Fibroblast of mammary gland (primary cell): ENCODE results near the gene FERMT2.
A peak's percentile ranks its signal among the peaks of the same experiment; 100 is the strongest.

Experiments used
- DNase-seq: peaks from one replicate; pipeline ENCODE4 v3.0.0-alpha.2; 2010; ENCODE audit warnings: low read depth
- H3K4me3 ChIP-seq: 2 replicates; pipeline ENCODE4 v1.5.1; 2011; ENCODE audit warnings: low read depth, mild to moderate bottlenecking, low read length, moderate library complexity; ENCODE audit not compliant: control insufficient read depth
- TF ChIP-seq, protein P1 (sequence below): conservative IDR thresholded peaks from 2 replicates; pipeline ENCODE4 v1.5.1; 2011; ENCODE audit warnings: low read depth, low read length, inconsistent platforms; ENCODE audit not compliant: control insufficient read depth, insufficient read depth

FERMT2 gene

DNA sequence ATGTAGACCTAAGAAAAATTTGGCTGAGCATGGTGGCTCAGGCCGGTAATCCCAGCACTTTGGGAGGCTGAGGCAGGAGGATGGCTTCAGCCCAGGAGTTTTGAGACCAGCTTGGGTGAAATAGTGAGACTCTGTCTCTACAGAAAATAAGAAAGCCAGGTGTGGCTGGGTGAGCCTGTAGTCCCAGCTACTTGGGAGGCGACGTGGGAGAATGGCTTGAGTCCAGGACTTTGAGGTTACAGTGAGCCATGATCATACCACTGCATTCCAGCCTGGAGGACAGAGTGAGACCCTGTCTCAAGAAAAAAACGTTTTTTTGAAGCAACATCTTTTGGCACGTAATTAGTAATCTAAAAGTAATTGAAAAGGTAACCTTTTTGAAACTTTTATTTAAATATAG is 70.9 kb downstream of the FERMT2 start:
- DNase-seq = peak; percentile 79
- no peak overlapping the region for H3K4me3 ChIP-seq
- TF ChIP-seq, protein P1, sequence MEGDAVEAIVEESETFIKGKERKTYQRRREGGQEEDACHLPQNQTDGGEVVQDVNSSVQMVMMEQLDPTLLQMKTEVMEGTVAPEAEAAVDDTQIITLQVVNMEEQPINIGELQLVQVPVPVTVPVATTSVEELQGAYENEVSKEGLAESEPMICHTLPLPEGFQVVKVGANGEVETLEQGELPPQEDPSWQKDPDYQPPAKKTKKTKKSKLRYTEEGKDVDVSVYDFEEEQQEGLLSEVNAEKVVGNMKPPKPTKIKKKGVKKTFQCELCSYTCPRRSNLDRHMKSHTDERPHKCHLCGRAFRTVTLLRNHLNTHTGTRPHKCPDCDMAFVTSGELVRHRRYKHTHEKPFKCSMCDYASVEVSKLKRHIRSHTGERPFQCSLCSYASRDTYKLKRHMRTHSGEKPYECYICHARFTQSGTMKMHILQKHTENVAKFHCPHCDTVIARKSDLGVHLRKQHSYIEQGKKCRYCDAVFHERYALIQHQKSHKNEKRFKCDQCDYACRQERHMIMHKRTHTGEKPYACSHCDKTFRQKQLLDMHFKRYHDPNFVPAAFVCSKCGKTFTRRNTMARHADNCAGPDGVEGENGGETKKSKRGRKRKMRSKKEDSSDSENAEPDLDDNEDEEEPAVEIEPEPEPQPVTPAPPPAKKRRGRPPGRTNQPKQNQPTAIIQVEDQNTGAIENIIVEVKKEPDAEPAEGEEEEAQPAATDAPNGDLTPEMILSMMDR = no peak

DNA sequence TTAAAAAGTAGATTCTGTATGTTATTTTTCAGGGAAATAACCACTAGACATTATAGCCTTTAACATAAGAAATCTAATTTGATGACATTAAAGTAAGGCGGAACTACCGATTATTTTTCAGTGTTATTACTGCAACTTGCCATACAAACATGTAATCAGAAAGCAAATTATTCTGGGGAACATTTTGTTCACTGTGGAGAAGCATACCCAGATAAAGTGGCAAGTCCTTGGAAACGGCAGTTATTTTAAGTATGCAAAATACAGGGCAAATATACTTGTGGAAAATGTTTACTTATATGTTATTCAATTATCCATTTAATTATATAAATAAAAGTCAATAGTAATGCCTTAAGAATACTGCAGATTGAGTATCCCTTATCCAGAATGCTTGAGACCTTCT is 71.9 kb downstream of the FERMT2 start:
- TF ChIP-seq, protein P1 = no peak
- no peak overlapping the region for H3K4me3 ChIP-seq
- no peak for DNase-seq

DNA sequence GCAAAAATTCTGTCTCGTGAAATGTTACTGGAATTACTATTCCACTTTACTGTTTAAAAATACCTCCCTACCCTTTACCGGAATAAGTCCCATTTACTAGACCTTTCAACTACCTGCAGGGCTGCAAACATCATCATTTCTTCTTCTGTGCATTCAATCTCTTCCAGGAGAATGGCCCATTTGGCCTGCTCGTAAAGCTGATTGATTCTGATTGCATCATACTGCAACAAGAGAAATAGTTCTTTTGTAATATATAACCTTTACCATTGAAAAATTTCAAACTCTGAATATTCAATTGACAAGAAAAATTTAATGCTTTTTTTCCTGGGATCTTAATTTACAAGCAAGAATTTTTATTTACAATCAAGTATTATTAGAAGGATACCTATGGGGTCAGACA is 72.4 kb downstream of the FERMT2 start:
- H3K4me3 ChIP-seq = no peak overlapping the region
- TF ChIP-seq, protein P1 = no peak

DNA sequence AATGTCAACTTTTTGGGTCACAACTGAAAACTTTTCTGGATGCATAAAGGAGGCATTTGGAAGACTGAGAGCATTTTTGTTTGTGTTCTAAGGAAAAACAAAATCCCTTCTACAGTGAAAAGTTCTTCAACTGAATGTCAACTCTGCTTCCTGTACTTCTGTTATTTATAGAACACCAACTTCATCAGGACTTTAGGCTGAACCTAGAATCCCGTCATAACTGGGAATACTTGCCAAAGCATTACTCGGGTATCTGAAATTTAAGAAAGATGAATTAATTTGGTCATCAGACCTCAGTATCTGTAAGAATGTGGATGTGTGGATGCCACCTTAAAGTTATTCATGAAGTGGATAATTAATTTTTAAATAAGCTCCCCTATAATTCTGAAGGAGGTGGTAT is 73.2 kb downstream of the FERMT2 start:
- no peak overlapping the region for H3K4me3 ChIP-seq
- peak; percentile 69 for DNase-seq
- TF ChIP-seq, protein P1 = no peak

More for the DNA sequence above, 72.4 kb downstream of the FERMT2 start:
- no peak for DNase-seq

DNA sequence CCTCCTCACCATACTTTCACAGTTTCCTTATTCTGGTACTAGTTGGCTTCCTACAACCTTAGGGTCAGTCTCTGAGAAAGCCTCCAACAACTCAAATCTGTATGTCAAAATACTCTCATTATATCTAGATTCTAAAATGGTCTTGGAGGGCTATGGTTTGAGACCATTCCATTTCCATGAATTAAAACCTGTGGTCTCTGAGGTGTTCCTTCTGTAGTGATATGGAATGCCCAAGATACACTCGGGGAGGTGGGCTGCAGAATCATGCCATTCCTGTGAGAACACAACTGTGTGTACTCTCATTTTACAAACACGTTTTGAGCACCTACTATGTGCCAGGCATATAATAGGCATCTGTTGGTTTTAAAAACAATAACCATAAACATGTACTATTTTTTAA is 74.0 kb downstream of the FERMT2 start:
- H3K4me3 ChIP-seq = no peak overlapping the region
- no peak for DNase-seq
- TF ChIP-seq, protein P1 = no peak

DNA sequence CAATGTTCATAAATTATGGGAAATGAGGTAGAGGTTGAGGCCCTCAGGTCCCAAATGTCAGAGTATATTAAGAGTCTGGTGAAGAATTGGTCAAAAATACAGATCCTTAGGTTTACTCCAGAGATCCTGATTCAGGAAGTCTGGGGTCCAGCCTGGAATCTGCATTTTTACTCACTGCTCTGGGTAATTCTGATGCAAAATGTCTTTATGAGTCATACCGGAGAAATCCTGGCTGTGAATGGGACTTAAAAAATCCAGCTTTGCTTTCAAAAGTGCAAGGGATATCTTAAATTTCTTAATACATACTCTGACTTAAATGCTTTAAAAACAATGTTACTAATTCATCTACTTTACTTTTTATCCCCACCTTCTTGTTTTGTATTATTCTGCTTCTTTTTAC is 74.5 kb downstream of the FERMT2 start:
- TF ChIP-seq, protein P1 = no peak

DNA sequence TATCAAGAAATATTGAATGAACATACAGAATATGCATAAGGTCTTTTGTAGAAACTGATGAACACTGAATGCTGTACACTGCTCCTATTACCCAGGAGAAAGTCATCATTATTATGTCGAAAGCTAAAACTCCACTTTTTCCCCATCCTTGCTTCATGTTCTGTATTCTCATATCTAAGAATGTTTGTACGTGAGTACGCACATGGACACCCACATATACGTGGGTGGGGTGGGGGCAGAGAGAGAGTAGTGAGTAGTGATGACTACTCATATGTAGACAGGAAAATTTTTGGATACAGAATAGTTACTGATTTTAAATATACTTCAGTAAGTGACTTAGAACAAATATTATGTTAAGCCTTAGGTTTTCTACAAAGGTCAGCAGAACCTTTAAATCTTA is 75.1 kb downstream of the FERMT2 start:
- DNase-seq = peak; percentile 53
- TF ChIP-seq, protein P1 = no peak
- no peak overlapping the region for H3K4me3 ChIP-seq

More for the DNA sequence above, 74.5 kb downstream of the FERMT2 start:
- DNase-seq = peak; percentile 67
- no peak overlapping the region for H3K4me3 ChIP-seq
